Peyer's patch (tissue), 4 donors: ENCODE results near the gene MAN1C1. TPM values are rescaled to one million over a fixed set of nuclear protein-coding genes. Genes with fewer than 3 reads are reported as not detected.

Source experiments
- DNase-seq, 3 donors: peaks; one replicate each; pipeline ENCODE4 v3.0.0-alpha.2; 2017 to 2019
- H3K27ac ChIP-seq, 4 donors: fragments of 200-600 bp; sonication (generic); one replicate each; pipeline ENCODE4 v1.5.1; 2016 to 2019
- H3K27me3 ChIP-seq, 2 donors: fragments of 200-600 bp; sonication (generic); one replicate each; pipeline ENCODE4 v1.5.1; 2019
- H3K36me3 ChIP-seq, 3 donors: fragments of 200-600 bp; sonication (generic); one replicate each; pipeline ENCODE4 v1.5.1; 2016 to 2019
- H3K4me1 ChIP-seq, 4 donors: fragments of 200-600 bp; sonication (generic); one replicate each; pipeline ENCODE4 v1.5.1; 2016 to 2019
- H3K4me3 ChIP-seq, 4 donors: fragments of 200-600 bp; sonication (generic); 1 replicate in 3 of 4; 2 replicates in 1 of 4; pipeline ENCODE4 v1.5.1; 2016 to 2019; ENCODE audit warnings: mild to moderate bottlenecking in 1 of 4
- H3K9me3 ChIP-seq, 4 donors: fragments of 200-600 bp; sonication (generic); one replicate each; pipeline ENCODE4 v1.5.1; 2016 to 2019; ENCODE audit warnings: mild to moderate bottlenecking in 1 of 4
- CTCF ChIP-seq, 6 experiments: fragments of 450-650 bp in 4 of 6; fragments of 200-600 bp in 2 of 6; sonication (generic) in 1 of 6; IDR thresholded peaks; one replicate each; pipeline ENCODE4 v1.5.1; 2017 to 2019; ENCODE audit warnings: antibody characterized with exemption in 6 of 6, mild to moderate bottlenecking in 3 of 6, moderate library complexity in 1 of 6
- POLR2A ChIP-seq, 2 donors: fragments of 450-650 bp; IDR thresholded peaks; one replicate each; pipeline ENCODE4 v1.5.1; 2017; ENCODE audit warnings: antibody characterized with exemption in 2 of 2, mild to moderate bottlenecking in 2 of 2, moderate library complexity in 2 of 2
- total RNA-seq, 4 donors: library from RNA; depleted of rRNA; stranded (reverse); fragments of >200 nt; gene quantifications; one replicate each; pipeline ENCODE4 v1.1.0, GENCODE V29; 2016

MAN1C1 gene
- total RNA-seq, 4 donors from 2014 or later: 2.3 to 10.7 (median 6.7) TPM

GRCh38 chr1:25793585-25794170 lies 177.1 kb downstream of the MAN1C1 start:
- TF ChIP-seq CTCF (IDR thresholded peaks at IDR 0.05): no peak
- no peak for TF ChIP-seq POLR2A (IDR thresholded peaks at IDR 0.05)
- no peak overlapping the region for H3K4me3 ChIP-seq
- no peaks in the 10 kb centered on the region for H3K36me3 ChIP-seq

GRCh38 chr1:25794325-25794724 lies 177.7 kb downstream of the MAN1C1 start:
- Histone ChIP-seq H3K27ac (no peak overlapping the region), H3K36me3 (no peaks in the 10 kb centered on the region), H3K9me3 (no peaks in the 10 kb centered on the region), H3K27me3 (no peaks in the 10 kb centered on the region), H3K4me1 (peaks cover 0 to 7% (median 0%) of the 10 kb centered on the region in 4 donors), H3K4me3 (no peak overlapping the region)
- no peak for DNase-seq
- TF ChIP-seq POLR2A (IDR thresholded peaks at IDR 0.05): no peak
- TF ChIP-seq CTCF (IDR thresholded peaks at IDR 0.05): no peak

More at GRCh38 chr1:25793585-25794170, 177.1 kb downstream of the MAN1C1 start:
- Histone ChIP-seq H3K4me1 (peaks cover 0 to 3% (median 0%) of the 10 kb centered on the region in 4 donors), H3K27ac (no peak overlapping the region), H3K27me3 (no peaks in the 10 kb centered on the region), H3K9me3 (no peaks in the 10 kb centered on the region)
- no peak for DNase-seq

GRCh38 chr1:25795211-25795610 lies 178.6 kb downstream of the MAN1C1 start:
- no peak for DNase-seq
- TF ChIP-seq CTCF (IDR thresholded peaks at IDR 0.05) (no peak), POLR2A (IDR thresholded peaks at IDR 0.05) (no peak)
- Histone ChIP-seq H3K4me1 (peaks cover 0 to 12% (median 0%) of the 10 kb centered on the region in 4 donors), H3K36me3 (no peaks in the 10 kb centered on the region), H3K4me3 (no peak overlapping the region), H3K27me3 (no peaks in the 10 kb centered on the region), H3K27ac (no peak overlapping the region), H3K9me3 (no peaks in the 10 kb centered on the region)

- DNase-seq: peak in 2 of 3 donors; percentile 37 to 48
- Histone ChIP-seq H3K27me3 (no peaks in the 10 kb centered on the region), H3K9me3 (no peaks in the 10 kb centered on the region), H3K4me1 (peaks cover 0 to 17% (median 7%) of the 10 kb centered on the region in 4 donors), H3K27ac (peak overlapping the region in 1 of 4 donors; percentile 8), H3K4me3 (no peak overlapping the region), H3K36me3 (no peaks in the 10 kb centered on the region)
- TF ChIP-seq POLR2A (IDR thresholded peaks at IDR 0.05): no peak
- TF ChIP-seq CTCF (IDR thresholded peaks at IDR 0.05): no peak
These were observed 179.6 kb downstream of the MAN1C1 start for GRCh38 chr1:25795946-25796810.

GRCh38 chr1:25796811-25797458 lies 180.3 kb downstream of the MAN1C1 start:
- Histone ChIP-seq H3K4me3 (no peak overlapping the region), H3K27me3 (no peaks in the 10 kb centered on the region), H3K27ac (peak overlapping the region in 1 of 4 donors; percentile 8), H3K36me3 (no peaks in the 10 kb centered on the region), H3K4me1 (peaks cover 0 to 17% (median 7%) of the 10 kb centered on the region in 4 donors), H3K9me3 (no peaks in the 10 kb centered on the region)
- peak; percentile 85 to 93 (median 86) for DNase-seq
- peak; percentile 63 to 85 (median 80) for TF ChIP-seq CTCF (IDR thresholded peaks at IDR 0.05)
- TF ChIP-seq POLR2A (IDR thresholded peaks at IDR 0.05): no peak
